HepG2 (cell line): ENCODE measurements around the gene SH3D19. TPM values are rescaled to one million over a fixed set of nuclear protein-coding genes. Genes with fewer than 3 reads are reported as not detected.

Source experiments
- AGO2 ChIP-seq: fragments of 200-400 bp; formaldehyde crosslinking; optimal IDR thresholded peaks from 2 replicates; pipeline ENCODE3; 2017; ENCODE audit warnings: mild to moderate bottlenecking, low read depth, low read length, moderate library complexity
- ATF7 ChIP-seq, 2 experiments: fragments of 450-650 bp in 1 of 2; sonication (generic) in 1 of 2; formaldehyde crosslinking in 1 of 2; IDR thresholded peaks; 2 replicates each; pipeline versions ENCODE4 v1.4.0 to v1.6.1; 2016 to 2020; ENCODE audit warnings: antibody characterized with exemption in 1 of 2, mild to moderate bottlenecking in 1 of 2, missing genetic modification reagents in 1 of 2
- GZF1 ChIP-seq: sonication (generic); formaldehyde crosslinking; IDR thresholded peaks from 2 replicates; pipeline ENCODE4 v1.5.1; 2020; ENCODE audit warnings: mild to moderate bottlenecking, missing genetic modification reagents
- MED8 ChIP-seq: sonication (generic); formaldehyde crosslinking; IDR thresholded peaks from 2 replicates; pipeline ENCODE4 v1.8.1; 2023; ENCODE audit warnings: mild to moderate bottlenecking, missing genetic modification reagents; ENCODE audit not compliant: insufficient replicate concordance
- MEF2D ChIP-seq: sonication (generic); formaldehyde crosslinking; IDR thresholded peaks from 2 replicates; pipeline ENCODE4 v1.5.1; 2020; ENCODE audit warnings: mild to moderate bottlenecking, missing genetic modification reagents
- NFKB2 ChIP-seq: sonication (generic); formaldehyde crosslinking; IDR thresholded peaks from 2 replicates; pipeline ENCODE4 v1.4.0; 2020; ENCODE audit warnings: missing genetic modification reagents, borderline replicate concordance
- PHB2 ChIP-seq: fragments of 450-650 bp; IDR thresholded peaks from 2 replicates; pipeline ENCODE4 v1.6.1; 2018; ENCODE audit not compliant: partially characterized antibody
- TARDBP ChIP-seq: sonication (generic); formaldehyde crosslinking; IDR thresholded peaks from 2 replicates; pipeline ENCODE4 v1.8.0; 2022; ENCODE audit warnings: mild to moderate bottlenecking, missing genetic modification reagents
- ZNF407 ChIP-seq: sonication (generic); formaldehyde crosslinking; IDR thresholded peaks from one replicate; pipeline ENCODE4 v1.5.1; 2020; ENCODE audit warnings: mild to moderate bottlenecking, missing genetic modification reagents; ENCODE audit errors: not compliant biosample characterization
- ZNF564 ChIP-seq: sonication (generic); formaldehyde crosslinking; IDR thresholded peaks from 2 replicates; pipeline ENCODE4 v1.8.1; 2023; ENCODE audit warnings: mild to moderate bottlenecking, missing genetic modification reagents
- ZNF781 ChIP-seq: sonication (generic); formaldehyde crosslinking; IDR thresholded peaks from 2 replicates; pipeline ENCODE4 v1.5.1; 2020; ENCODE audit warnings: borderline replicate concordance, mild to moderate bottlenecking, missing genetic modification reagents; ENCODE audit errors: not compliant biosample characterization
- polyA plus RNA-seq, 8 experiments: library from polyadenylated mRNA; depleted of rRNA in 3 of 8; stranded (reverse) in 7 of 8; unstranded in 1 of 8; fragments of >200 nt; fragmentation: Illumina TruSeq in 4 of 8; extraction: Trizol in 4 of 8; gene quantifications; 2 replicates each; pipeline versions ENCODE4 v1.2.1 to v1.2.3, GENCODE V29; 2011 to 2016; ENCODE audit warnings: low read depth in 4 of 8, missing spikeins in 1 of 8, mixed read lengths in 1 of 8; ENCODE audit not compliant: insufficient read depth in 1 of 8
- total RNA-seq, 5 experiments: library from RNA; depleted of rRNA; stranded (reverse); fragments of >200 nt; fragmentation: Illumina TruSeq; extraction: Trizol; gene quantifications; 2 replicates each; pipeline ENCODE4 v1.2.3, GENCODE V29; 2016; ENCODE audit warnings: low read depth in 1 of 5
- TF ChIP-seq, protein P1 (sequence below): IDR thresholded peaks from 2 replicates; pipeline ENCODE4 v1.6.1; 2016; ENCODE audit warnings: low read depth, missing genetic modification reagents, missing compliant biosample characterization
- TF ChIP-seq, protein P2 (sequence below): sonication (generic); formaldehyde crosslinking; IDR thresholded peaks from 2 replicates; pipeline ENCODE4 v1.5.1; 2020; ENCODE audit warnings: mild to moderate bottlenecking, moderate library complexity, missing genetic modification reagents

The SH3D19 gene
- total and polyA plus RNA-seq, 2 of the 13 experiments (the other 11 are each of a cell fraction or from before 2014, with no cell fraction given), result 31.2 to 38.0 TPM

DNA sequence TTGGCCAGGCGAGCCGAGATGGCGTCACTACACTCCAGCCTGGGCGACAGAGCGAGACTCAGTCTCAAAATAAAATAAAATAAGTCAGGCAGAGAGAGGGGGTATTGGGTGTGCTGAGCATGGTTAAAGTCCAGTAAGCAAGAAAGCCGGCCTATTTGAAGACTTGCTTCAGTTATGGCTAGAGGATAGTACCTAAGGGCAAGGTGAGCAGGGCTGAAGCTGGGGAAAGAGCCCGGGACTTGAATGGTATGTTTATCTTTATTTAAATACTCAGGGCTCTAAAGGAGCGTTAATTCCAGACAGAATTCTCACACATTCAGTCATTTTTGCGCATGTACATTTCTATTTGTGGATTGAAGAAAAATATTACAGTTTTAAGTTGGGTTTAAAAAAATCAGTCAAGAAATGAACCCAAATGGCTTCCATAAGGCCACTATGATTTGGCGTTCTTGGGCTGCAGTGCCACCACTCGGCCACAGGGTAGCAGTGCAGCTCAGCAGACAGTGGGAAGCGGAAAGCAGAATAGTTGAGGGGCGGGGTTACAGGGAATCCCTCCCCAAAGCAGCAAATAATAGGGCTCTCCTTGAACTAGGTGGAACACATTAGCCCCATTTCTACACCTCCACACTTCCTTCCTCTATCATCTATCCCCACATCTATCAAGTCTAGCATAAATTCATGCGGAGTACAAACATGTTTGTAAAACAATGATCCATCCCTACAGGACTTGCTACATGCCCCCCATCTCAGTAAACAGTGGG lies 37.2 kb upstream of the SH3D19 start (continued):
- TF ChIP-seq GZF1 (CRISPR knock-in tag) (no peak), PHB2 (no peak), AGO2 (no peak), ZNF564 (CRISPR knock-in tag) (no peak), ZNF781 (CRISPR knock-in tag) (no peak), MED8 (CRISPR knock-in tag) (no peak), ATF7 (IDR thresholded peaks at IDR 0.05) (no peak), ATF7 (CRISPR knock-in tag; IDR thresholded peaks at IDR 0.05) (no peak), ZNF407 (CRISPR knock-in tag) (no peak), TARDBP (CRISPR knock-in tag) (no peak), NFKB2 (CRISPR knock-in tag) (no peak), MEF2D (no peak)
- TF ChIP-seq, protein P1, sequence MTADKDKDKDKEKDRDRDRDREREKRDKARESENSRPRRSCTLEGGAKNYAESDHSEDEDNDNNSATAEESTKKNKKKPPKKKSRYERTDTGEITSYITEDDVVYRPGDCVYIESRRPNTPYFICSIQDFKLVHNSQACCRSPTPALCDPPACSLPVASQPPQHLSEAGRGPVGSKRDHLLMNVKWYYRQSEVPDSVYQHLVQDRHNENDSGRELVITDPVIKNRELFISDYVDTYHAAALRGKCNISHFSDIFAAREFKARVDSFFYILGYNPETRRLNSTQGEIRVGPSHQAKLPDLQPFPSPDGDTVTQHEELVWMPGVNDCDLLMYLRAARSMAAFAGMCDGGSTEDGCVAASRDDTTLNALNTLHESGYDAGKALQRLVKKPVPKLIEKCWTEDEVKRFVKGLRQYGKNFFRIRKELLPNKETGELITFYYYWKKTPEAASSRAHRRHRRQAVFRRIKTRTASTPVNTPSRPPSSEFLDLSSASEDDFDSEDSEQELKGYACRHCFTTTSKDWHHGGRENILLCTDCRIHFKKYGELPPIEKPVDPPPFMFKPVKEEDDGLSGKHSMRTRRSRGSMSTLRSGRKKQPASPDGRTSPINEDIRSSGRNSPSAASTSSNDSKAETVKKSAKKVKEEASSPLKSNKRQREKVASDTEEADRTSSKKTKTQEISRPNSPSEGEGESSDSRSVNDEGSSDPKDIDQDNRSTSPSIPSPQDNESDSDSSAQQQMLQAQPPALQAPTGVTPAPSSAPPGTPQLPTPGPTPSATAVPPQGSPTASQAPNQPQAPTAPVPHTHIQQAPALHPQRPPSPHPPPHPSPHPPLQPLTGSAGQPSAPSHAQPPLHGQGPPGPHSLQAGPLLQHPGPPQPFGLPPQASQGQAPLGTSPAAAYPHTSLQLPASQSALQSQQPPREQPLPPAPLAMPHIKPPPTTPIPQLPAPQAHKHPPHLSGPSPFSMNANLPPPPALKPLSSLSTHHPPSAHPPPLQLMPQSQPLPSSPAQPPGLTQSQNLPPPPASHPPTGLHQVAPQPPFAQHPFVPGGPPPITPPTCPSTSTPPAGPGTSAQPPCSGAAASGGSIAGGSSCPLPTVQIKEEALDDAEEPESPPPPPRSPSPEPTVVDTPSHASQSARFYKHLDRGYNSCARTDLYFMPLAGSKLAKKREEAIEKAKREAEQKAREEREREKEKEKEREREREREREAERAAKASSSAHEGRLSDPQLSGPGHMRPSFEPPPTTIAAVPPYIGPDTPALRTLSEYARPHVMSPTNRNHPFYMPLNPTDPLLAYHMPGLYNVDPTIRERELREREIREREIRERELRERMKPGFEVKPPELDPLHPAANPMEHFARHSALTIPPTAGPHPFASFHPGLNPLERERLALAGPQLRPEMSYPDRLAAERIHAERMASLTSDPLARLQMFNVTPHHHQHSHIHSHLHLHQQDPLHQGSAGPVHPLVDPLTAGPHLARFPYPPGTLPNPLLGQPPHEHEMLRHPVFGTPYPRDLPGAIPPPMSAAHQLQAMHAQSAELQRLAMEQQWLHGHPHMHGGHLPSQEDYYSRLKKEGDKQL, result no peak
- TF ChIP-seq, protein P2, sequence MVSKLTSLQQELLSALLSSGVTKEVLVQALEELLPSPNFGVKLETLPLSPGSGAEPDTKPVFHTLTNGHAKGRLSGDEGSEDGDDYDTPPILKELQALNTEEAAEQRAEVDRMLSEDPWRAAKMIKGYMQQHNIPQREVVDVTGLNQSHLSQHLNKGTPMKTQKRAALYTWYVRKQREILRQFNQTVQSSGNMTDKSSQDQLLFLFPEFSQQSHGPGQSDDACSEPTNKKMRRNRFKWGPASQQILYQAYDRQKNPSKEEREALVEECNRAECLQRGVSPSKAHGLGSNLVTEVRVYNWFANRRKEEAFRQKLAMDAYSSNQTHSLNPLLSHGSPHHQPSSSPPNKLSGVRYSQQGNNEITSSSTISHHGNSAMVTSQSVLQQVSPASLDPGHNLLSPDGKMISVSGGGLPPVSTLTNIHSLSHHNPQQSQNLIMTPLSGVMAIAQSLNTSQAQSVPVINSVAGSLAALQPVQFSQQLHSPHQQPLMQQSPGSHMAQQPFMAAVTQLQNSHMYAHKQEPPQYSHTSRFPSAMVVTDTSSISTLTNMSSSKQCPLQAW (CRISPR knock-in tag), result peak; percentile 50; the same call in 1 of the 2 replicates
